Measurements from ENCODE around the gene PTPRN2. TPM values are rescaled to one million over a fixed set of nuclear protein-coding genes. Genes with fewer than 3 reads are reported as not detected.

PTPRN2 gene
- total and polyA plus RNA-seq, 9 of the 15 experiments (the other 6 are each of a cell fraction or from before 2014, with no cell fraction given) = not detected

DNA sequence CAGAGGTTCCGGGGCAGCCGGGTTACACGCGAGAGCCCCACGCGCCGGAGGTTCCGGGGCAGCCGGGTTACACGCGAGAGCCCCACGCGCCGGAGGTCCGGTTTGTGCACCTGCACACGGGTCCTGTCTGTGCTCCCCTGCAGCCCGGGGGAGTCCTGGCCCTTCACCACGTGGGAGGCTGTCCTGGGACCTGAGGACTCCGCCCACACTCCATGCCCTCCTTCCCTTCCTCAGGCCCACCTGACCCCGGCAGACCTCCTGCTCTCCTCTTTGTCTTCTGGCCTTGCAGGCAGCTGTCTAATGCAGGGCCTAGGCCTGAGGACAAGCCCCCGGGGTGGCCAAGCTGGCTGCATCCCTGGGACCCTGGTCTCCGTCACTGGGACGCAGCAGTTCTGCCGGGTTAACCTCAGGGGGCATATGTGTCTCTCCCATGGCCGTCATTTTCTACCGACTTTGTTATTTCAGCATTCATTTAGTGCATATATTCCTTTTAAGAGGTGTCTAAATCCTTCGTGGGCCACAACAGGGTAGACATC, 876.2 kb downstream of the PTPRN2 start:
- TF ChIP-seq C11orf30 (IDR thresholded peaks at IDR 0.05; ENCODE audit: low read depth) (no peak), JUND (IDR thresholded peaks at IDR 0.05; ENCODE audit: borderline replicate concordance, low read depth, low read length) (no peak), JUND (tag; IDR thresholded peaks at IDR 0.05; ENCODE audit: borderline replicate concordance, low read depth, low read length) (no peak)
- TF ChIP-seq, protein P1, sequence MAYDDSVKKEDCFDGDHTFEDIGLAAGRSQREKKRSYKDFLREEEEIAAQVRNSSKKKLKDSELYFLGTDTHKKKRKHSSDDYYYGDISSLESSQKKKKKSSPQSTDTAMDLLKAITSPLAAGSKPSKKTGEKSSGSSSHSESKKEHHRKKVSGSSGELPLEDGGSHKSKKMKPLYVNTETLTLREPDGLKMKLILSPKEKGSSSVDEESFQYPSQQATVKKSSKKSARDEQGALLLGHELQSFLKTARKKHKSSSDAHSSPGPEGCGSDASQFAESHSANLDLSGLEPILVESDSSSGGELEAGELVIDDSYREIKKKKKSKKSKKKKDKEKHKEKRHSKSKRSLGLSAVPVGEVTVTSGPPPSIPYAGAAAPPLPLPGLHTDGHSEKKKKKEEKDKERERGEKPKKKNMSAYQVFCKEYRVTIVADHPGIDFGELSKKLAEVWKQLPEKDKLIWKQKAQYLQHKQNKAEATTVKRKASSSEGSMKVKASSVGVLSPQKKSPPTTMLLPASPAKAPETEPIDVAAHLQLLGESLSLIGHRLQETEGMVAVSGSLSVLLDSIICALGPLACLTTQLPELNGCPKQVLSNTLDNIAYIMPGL (CRISPR knock-in tag; IDR thresholded peaks at IDR 0.05) = no peak
- TF ChIP-seq, protein P2, sequence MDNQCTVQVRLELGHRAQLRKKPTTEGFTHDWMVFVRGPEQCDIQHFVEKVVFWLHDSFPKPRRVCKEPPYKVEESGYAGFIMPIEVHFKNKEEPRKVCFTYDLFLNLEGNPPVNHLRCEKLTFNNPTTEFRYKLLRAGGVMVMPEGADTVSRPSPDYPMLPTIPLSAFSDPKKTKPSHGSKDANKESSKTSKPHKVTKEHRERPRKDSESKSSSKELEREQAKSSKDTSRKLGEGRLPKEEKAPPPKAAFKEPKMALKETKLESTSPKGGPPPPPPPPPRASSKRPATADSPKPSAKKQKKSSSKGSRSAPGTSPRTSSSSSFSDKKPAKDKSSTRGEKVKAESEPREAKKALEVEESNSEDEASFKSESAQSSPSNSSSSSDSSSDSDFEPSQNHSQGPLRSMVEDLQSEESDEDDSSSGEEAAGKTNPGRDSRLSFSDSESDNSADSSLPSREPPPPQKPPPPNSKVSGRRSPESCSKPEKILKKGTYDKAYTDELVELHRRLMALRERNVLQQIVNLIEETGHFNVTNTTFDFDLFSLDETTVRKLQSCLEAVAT (IDR thresholded peaks at IDR 0.05) = no peak
- Histone ChIP-seq H3K4me2 (ENCODE audit: insufficient read depth, low read length) (no peak overlapping the region), H3K9me1 (ENCODE audit: control insufficient read depth, insufficient read depth, low read length) (no peaks in the 10 kb centered on the region), H3K36me3 (ENCODE audit: control insufficient read depth, insufficient read depth, low read length) (no peaks in the 10 kb centered on the region), H3K4me1 (replicated peaks in 1 of 2; ENCODE audit: control insufficient read depth in 2 of 2, insufficient read depth in 2 of 2, low read length in 2 of 2) (no peaks in the 10 kb centered on the region; a peak in 1 of 5 replicates), H3K9ac (ENCODE audit: insufficient read depth in 1 of 2, low read depth in 2 of 2, low read length in 2 of 2) (no peak overlapping the region), H3K4me3 (no peak overlapping the region), H2AFZ (ENCODE audit: low read depth, low read length) (no peak overlapping the region), H3K9me3 (replicated peaks; ENCODE audit: control insufficient read depth, insufficient read depth, low read depth, low read length) (no peaks in the 10 kb centered on the region), H3K27ac (ENCODE audit: extremely low read depth, low read depth, low read length) (no peak overlapping the region), H4K20me1 (replicated peaks; ENCODE audit: control insufficient read depth, insufficient read depth, low read length) (peaks cover 5% of the 10 kb centered on the region), H3K27me3 (ENCODE audit: control insufficient read depth in 2 of 2, insufficient read depth in 2 of 2, low read length in 2 of 2) (peaks cover 59 to 79% of the 10 kb centered on the region in 2 experiments), H3K79me2 (ENCODE audit: control insufficient read depth, insufficient read depth, low read length) (no peaks in the 10 kb centered on the region)
- WGBS (ENCODE audit: insufficient coverage, low coverage, missing lambda C conversion rate) = 46% methylated on average over 18 of the region's 27 CpGs
- ATAC-seq (no peak), DNase-seq (ENCODE audit: extremely low read depth in 1 of 4, low spot score in 3 of 4) (no peak), FAIRE-seq (no peak)
- CTCF ChIA-PET (ENCODE audit: low intra/inter-chr PET ratio) = no interaction called here
- intact Hi-C loops (cut with micrococcal nuclease) = no loop called here
- no TSS peak for BruUV-seq (replicated peaks)
- POLR2A ChIA-PET = no interaction called here
- in situ Hi-C loops (cut with MboI) = no loop called here
